Endothelial cell of umbilical vein (primary cell): ENCODE results near the gene MAPK9.

Experiments
- EZH2 ChIP-seq: IDR thresholded peaks from 2 replicates; pipeline ENCODE4 v1.6.1; 2012; ENCODE audit warnings: borderline replicate concordance, low read depth, mild to moderate bottlenecking, moderate library complexity, low read length, inconsistent platforms; ENCODE audit not compliant: severe bottlenecking
- FOS ChIP-seq: IDR thresholded peaks from 2 replicates; pipeline ENCODE4 v1.6.1; 2011; ENCODE audit warnings: mild to moderate bottlenecking, low read length, moderate library complexity, borderline replicate concordance; ENCODE audit not compliant: insufficient read depth
- GATA2 ChIP-seq: IDR thresholded peaks from 2 replicates; pipeline ENCODE4 v1.7.0; 2011; ENCODE audit warnings: low read depth, mild to moderate bottlenecking, moderate library complexity, mixed read lengths, low read length; ENCODE audit not compliant: insufficient read length, insufficient read depth
- JUN ChIP-seq: IDR thresholded peaks from 2 replicates; pipeline ENCODE4 v1.6.1; 2011; ENCODE audit warnings: borderline replicate concordance, low read depth; ENCODE audit not compliant: insufficient read length, insufficient read depth
- MYC ChIP-seq: IDR thresholded peaks from one replicate; pipeline ENCODE4 v1.6.1; 2011; ENCODE audit warnings: mild to moderate bottlenecking, low read depth, low read length
- POLR2A ChIP-seq: IDR thresholded peaks from 2 replicates; pipeline ENCODE4 v1.6.1; 2012; ENCODE audit warnings: low read depth, mild to moderate bottlenecking, control low read depth, low read length
- POLR2AphosphoS5 ChIP-seq: IDR thresholded peaks from 2 replicates; pipeline ENCODE4 v1.6.1; 2012; ENCODE audit warnings: low read depth, mild to moderate bottlenecking, control low read depth, low read length, moderate library complexity; ENCODE audit not compliant: insufficient read depth
- TF ChIP-seq, protein P1 (sequence below), 2 donors: IDR thresholded peaks; 1 replicate in 1 of 2; 2 replicates in 1 of 2; pipeline ENCODE4 v1.5.1; 2011; ENCODE audit warnings: low read length in 2 of 2, mild to moderate bottlenecking in 2 of 2, moderate library complexity in 2 of 2, control low read depth in 1 of 2, inconsistent platforms in 1 of 2, low read depth in 1 of 2; ENCODE audit not compliant: insufficient read depth in 1 of 2; ENCODE audit errors: extremely low read depth in 1 of 2
- TF ChIP-seq, protein P2 (sequence below): IDR thresholded peaks from 2 replicates; pipeline ENCODE4 v1.6.1; 2011; ENCODE audit not compliant: insufficient read depth, insufficient read length

DNA sequence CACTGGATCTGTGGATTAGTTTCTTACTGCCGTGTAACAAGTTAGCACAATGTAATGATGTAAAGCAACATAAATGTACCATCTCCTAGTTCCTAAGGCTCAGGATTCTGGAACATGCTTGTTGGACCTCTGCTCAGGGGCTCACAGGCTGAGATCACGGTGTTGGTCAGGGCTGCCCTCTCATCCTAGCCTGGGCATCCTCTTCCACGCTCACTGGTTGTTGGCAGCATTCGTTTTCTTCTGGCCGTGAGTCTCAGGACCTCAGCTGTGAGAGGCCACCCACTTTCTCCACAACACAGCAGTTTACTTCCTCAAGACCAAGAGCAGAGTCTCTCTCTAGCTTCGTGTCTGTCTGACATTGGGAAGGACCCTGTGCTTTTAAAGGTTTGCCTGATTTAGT, 100.2 kb downstream of the MAPK9 start:
- TF ChIP-seq, protein P1, sequence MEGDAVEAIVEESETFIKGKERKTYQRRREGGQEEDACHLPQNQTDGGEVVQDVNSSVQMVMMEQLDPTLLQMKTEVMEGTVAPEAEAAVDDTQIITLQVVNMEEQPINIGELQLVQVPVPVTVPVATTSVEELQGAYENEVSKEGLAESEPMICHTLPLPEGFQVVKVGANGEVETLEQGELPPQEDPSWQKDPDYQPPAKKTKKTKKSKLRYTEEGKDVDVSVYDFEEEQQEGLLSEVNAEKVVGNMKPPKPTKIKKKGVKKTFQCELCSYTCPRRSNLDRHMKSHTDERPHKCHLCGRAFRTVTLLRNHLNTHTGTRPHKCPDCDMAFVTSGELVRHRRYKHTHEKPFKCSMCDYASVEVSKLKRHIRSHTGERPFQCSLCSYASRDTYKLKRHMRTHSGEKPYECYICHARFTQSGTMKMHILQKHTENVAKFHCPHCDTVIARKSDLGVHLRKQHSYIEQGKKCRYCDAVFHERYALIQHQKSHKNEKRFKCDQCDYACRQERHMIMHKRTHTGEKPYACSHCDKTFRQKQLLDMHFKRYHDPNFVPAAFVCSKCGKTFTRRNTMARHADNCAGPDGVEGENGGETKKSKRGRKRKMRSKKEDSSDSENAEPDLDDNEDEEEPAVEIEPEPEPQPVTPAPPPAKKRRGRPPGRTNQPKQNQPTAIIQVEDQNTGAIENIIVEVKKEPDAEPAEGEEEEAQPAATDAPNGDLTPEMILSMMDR (IDR thresholded peaks at IDR 0.05; ENCODE audit: extremely low read depth in 1 of 2, insufficient read depth in 1 of 2, low read depth in 1 of 2, low read length in 2 of 2) = no peak
- no peak for TF ChIP-seq POLR2A
- no peak for TF ChIP-seq POLR2AphosphoS5
- TF ChIP-seq EZH2 = no peak
- no peak for TF ChIP-seq MYC
- TF ChIP-seq, protein P2, sequence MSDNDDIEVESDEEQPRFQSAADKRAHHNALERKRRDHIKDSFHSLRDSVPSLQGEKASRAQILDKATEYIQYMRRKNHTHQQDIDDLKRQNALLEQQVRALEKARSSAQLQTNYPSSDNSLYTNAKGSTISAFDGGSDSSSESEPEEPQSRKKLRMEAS = no peak
- TF ChIP-seq FOS = no peak
- TF ChIP-seq JUN = no peak
- TF ChIP-seq GATA2 = no peak
